Measurements from ENCODE around the gene RNF169. TPM values are rescaled to one million over a fixed set of nuclear protein-coding genes. Genes with fewer than 3 reads are reported as not detected.

Gene RNF169
- total and polyA plus RNA-seq, 2 of the 8 experiments (the other 6 are each of a cell fraction or from before 2014, with no cell fraction given) = 3.6 to 12.5 TPM

- Histone ChIP-seq H3K4me2 (ENCODE audit: insufficient read depth in 1 of 2, low read depth in 2 of 2, low read length in 2 of 2) (no peak overlapping the region), H2BK15ac (ENCODE audit: low read length) (no peak overlapping the region), H3K36me3 (ENCODE audit: control insufficient read depth in 2 of 4, insufficient read depth in 4 of 4, low read length in 3 of 4) (no peaks in the 10 kb centered on the region), H3K79me2 (ENCODE audit: control insufficient read depth in 1 of 2, insufficient read depth in 2 of 2, low read length in 2 of 2) (peaks cover 0 to 42% of the 10 kb centered on the region in 2 experiments; a peak in 2 of 4 replicates), H2BK20ac (ENCODE audit: low read length) (no peak overlapping the region), H3K23me2 (ENCODE audit: low read depth, low read length) (no peaks in the 10 kb centered on the region; the same call in 1 of the 2 replicates), H3K23ac (ENCODE audit: insufficient read length) (no peak overlapping the region), H4K5ac (ENCODE audit: insufficient read length, low read depth, low read length) (no peak overlapping the region), H3K14ac (ENCODE audit: insufficient read length) (no peak overlapping the region), H2BK5ac (ENCODE audit: low read depth, low read length) (no peak overlapping the region), H3K4me1 (replicated peaks in 1 of 4; ENCODE audit: control insufficient read depth in 3 of 4, insufficient read depth in 4 of 4, low read length in 3 of 4) (peaks cover 0 to under 1% (median 0%) of the 10 kb centered on the region in 4 experiments; a peak in 2 of 7 replicates), H4K8ac (ENCODE audit: extremely low read depth, insufficient read depth, low read length) (no peak overlapping the region), H2BK120ac (replicated peaks; ENCODE audit: low read depth, low read length) (no peak overlapping the region), H2AK5ac (ENCODE audit: low read depth, low read length) (no peak overlapping the region), H4K20me1 (replicated peaks in 1 of 2; ENCODE audit: control insufficient read depth in 1 of 2, insufficient read depth in 2 of 2, low read length in 2 of 2) (no peaks in the 10 kb centered on the region), H3K4ac (replicated peaks; ENCODE audit: insufficient read length, low read depth, low read length) (no peak overlapping the region), H3K4me3 (ENCODE audit: extremely low read depth in 1 of 4, insufficient read depth in 2 of 4, low read depth in 3 of 4, low read length in 4 of 4) (no peak overlapping the region), H3K9ac (replicated peaks in 1 of 4; ENCODE audit: extremely low read depth in 1 of 4, low read depth in 3 of 4, low read length in 3 of 4) (no peak overlapping the region), H3K56ac (replicated peaks; ENCODE audit: insufficient read length, low read depth, low read length) (no peak overlapping the region), H2BK12ac (ENCODE audit: low read depth, low read length) (no peak overlapping the region), H3K27me3 (replicated peaks in 1 of 4; ENCODE audit: control insufficient read depth in 3 of 4, extremely low read depth in 1 of 4, insufficient read depth in 3 of 4, low read length in 3 of 4) (no peaks in the 10 kb centered on the region), H4K91ac (replicated peaks; ENCODE audit: insufficient read length, low read length) (no peak overlapping the region), H3K9me3 (ENCODE audit: insufficient read depth in 2 of 2, low read depth in 1 of 2, low read length in 1 of 2) (no peaks in the 10 kb centered on the region), H3K18ac (ENCODE audit: extremely low read depth, low read length) (no peak overlapping the region), H3K79me1 (ENCODE audit: low read depth, low read length) (peaks cover 4% of the 10 kb centered on the region; the same call in 1 of the 2 replicates), H2AFZ (ENCODE audit: low read length) (no peak overlapping the region), H3K27ac (ENCODE audit: low read depth, low read length) (no peak overlapping the region)
- FAIRE-seq (no peak), DNase-seq (ENCODE audit: low read depth in 1 of 2, low spot score in 2 of 2) (no peak)
- POLR2A ChIA-PET (ENCODE audit: partially characterized antibody) = no interaction called here
- CTCF ChIA-PET (ENCODE audit: partially characterized antibody) = interaction anchor here (0.6 kb wide), 1 partner anchor 134 kb away, joined by 3 read pairs; no protein-coding TSS in a partner anchor
- TF ChIP-seq, protein P1, sequence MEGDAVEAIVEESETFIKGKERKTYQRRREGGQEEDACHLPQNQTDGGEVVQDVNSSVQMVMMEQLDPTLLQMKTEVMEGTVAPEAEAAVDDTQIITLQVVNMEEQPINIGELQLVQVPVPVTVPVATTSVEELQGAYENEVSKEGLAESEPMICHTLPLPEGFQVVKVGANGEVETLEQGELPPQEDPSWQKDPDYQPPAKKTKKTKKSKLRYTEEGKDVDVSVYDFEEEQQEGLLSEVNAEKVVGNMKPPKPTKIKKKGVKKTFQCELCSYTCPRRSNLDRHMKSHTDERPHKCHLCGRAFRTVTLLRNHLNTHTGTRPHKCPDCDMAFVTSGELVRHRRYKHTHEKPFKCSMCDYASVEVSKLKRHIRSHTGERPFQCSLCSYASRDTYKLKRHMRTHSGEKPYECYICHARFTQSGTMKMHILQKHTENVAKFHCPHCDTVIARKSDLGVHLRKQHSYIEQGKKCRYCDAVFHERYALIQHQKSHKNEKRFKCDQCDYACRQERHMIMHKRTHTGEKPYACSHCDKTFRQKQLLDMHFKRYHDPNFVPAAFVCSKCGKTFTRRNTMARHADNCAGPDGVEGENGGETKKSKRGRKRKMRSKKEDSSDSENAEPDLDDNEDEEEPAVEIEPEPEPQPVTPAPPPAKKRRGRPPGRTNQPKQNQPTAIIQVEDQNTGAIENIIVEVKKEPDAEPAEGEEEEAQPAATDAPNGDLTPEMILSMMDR (IDR thresholded peaks at IDR 0.05; ENCODE audit: control extremely low read depth in 1 of 3, insufficient read depth in 1 of 3, low read depth in 1 of 3, low read length in 3 of 3) = no peak
- no peak for TF ChIP-seq KDM1A (IDR thresholded peaks at IDR 0.05; ENCODE audit: borderline replicate concordance, low read length)
- TF ChIP-seq SRF (IDR thresholded peaks at IDR 0.05; ENCODE audit: low read depth, low read length) = no peak
- TF ChIP-seq MAFK (IDR thresholded peaks at IDR 0.05; ENCODE audit: low read depth, low read length) = no peak
- no peak for TF ChIP-seq RBBP5 (IDR thresholded peaks at IDR 0.05; ENCODE audit: borderline replicate concordance, low read depth, low read length)
- TF ChIP-seq, protein P2, sequence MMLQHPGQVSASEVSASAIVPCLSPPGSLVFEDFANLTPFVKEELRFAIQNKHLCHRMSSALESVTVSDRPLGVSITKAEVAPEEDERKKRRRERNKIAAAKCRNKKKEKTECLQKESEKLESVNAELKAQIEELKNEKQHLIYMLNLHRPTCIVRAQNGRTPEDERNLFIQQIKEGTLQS (IDR thresholded peaks at IDR 0.05; ENCODE audit: insufficient read depth, low read depth, low read length) = no peak
- TF ChIP-seq CHD1 (IDR thresholded peaks at IDR 0.05; ENCODE audit: low read depth, low read length) = no peak
- TF ChIP-seq JUND (IDR thresholded peaks at IDR 0.05; ENCODE audit: low read length) = no peak
- WGBS, 2 experiments (ENCODE audit: extremely low coverage in 1 of 2, insufficient coverage in 1 of 2, insufficient read length in 1 of 2, insufficient replicate concordance in 2 of 2, low coverage in 1 of 2, low lambda C conversion rate in 2 of 2, missing lambda C conversion rate in 1 of 2) = 97% methylated on average over 1 of the region's 1 CpG; no CpG with 5 or more reads in 1 of the 2 experiments
Measured at GRCh38 chr11:74775762-74776161, 27.1 kb downstream of the RNF169 start.

All from H1 (cell line).